ENCODE measurements around the gene ASAP2. TPM values are rescaled to one million over a fixed set of nuclear protein-coding genes. Genes with fewer than 3 reads are reported as not detected.

The ASAP2 gene
- total RNA-seq, 1 donor from 2014 or later, result 12.9 TPM

GRCh38 chr2:9344434-9344833, 137.8 kb downstream of the ASAP2 start:
- DNase-seq (ENCODE audit: missing footprints) (no peak), ATAC-seq (no peak)
- intact Hi-C loops (cut with DNase I), result no loop called here

- intact Hi-C loops (cut with DNase I), result no loop called here
- ATAC-seq (no peak), DNase-seq (ENCODE audit: missing footprints) (no peak)
Measured at GRCh38 chr2:9345343-9345742, 138.7 kb downstream of the ASAP2 start.

- ATAC-seq (no peak), DNase-seq (ENCODE audit: missing footprints) (peak; percentile 64)
- intact Hi-C loops (cut with DNase I), result no loop called here
Measured at GRCh38 chr2:9345997-9346396, 139.4 kb downstream of the ASAP2 start.

GRCh38 chr2:9346885-9347284, 140.3 kb downstream of the ASAP2 start:
- intact Hi-C loops (cut with DNase I), result no loop called here
- DNase-seq (ENCODE audit: missing footprints), result no peak

GRCh38 chr2:9347411-9347881, 140.8 kb downstream of the ASAP2 start:
- DNase-seq (ENCODE audit: missing footprints), result peak; percentile 80
- ATAC-seq, result peak; percentile 96
- intact Hi-C loops (cut with DNase I), result no loop called here

More at GRCh38 chr2:9346885-9347284, 140.3 kb downstream of the ASAP2 start:
- ATAC-seq, result no peak

- DNase-seq (ENCODE audit: missing footprints) (no peak), ATAC-seq (no peak)
- intact Hi-C loops (cut with DNase I), result no loop called here
Measured at GRCh38 chr2:9354318-9354717, 147.7 kb downstream of the ASAP2 start.

GRCh38 chr2:9355270-9355669, 148.7 kb downstream of the ASAP2 start:
- intact Hi-C loops (cut with DNase I), result no loop called here
- ATAC-seq, result no peak

GRCh38 chr2:9355716-9356115, 149.1 kb downstream of the ASAP2 start:
- intact Hi-C loops (cut with DNase I), result no loop called here
- ATAC-seq (no peak), DNase-seq (ENCODE audit: missing footprints) (no peak)

More at GRCh38 chr2:9355270-9355669, 148.7 kb downstream of the ASAP2 start:
- no peak for DNase-seq (ENCODE audit: missing footprints)

- DNase-seq (ENCODE audit: missing footprints), result no peak
- intact Hi-C loops (cut with DNase I), result no loop called here
- no peak for ATAC-seq
Measured at GRCh38 chr2:9356261-9356660, 149.6 kb downstream of the ASAP2 start.

- intact Hi-C loops (cut with DNase I), result no loop called here
- no peak for DNase-seq (ENCODE audit: missing footprints)
- no peak for ATAC-seq
Measured at GRCh38 chr2:9358846-9359245, 152.2 kb downstream of the ASAP2 start.

- no peak for DNase-seq (ENCODE audit: missing footprints)
- no peak for ATAC-seq
- intact Hi-C loops (cut with DNase I), result no loop called here
Measured at GRCh38 chr2:9359463-9359862, 152.9 kb downstream of the ASAP2 start.

GRCh38 chr2:9360110-9360509, 153.5 kb downstream of the ASAP2 start:
- ATAC-seq, result no peak
- intact Hi-C loops (cut with DNase I), result no loop called here
- DNase-seq (ENCODE audit: missing footprints), result no peak

- DNase-seq (ENCODE audit: missing footprints) (no peak), ATAC-seq (no peak)
- intact Hi-C loops (cut with DNase I), result no loop called here
Measured at GRCh38 chr2:9360701-9361100, 154.1 kb downstream of the ASAP2 start.

- intact Hi-C loops (cut with DNase I), result no loop called here
- DNase-seq (ENCODE audit: missing footprints) (no peak), ATAC-seq (no peak)
Measured at GRCh38 chr2:9364373-9364772, 157.8 kb downstream of the ASAP2 start.

GRCh38 chr2:9364791-9365497, 158.3 kb downstream of the ASAP2 start:
- DNase-seq (ENCODE audit: missing footprints), result no peak
- peak; percentile 40 for ATAC-seq
- intact Hi-C loops (cut with DNase I), result no loop called here

- intact Hi-C loops (cut with DNase I), result no loop called here
- DNase-seq (ENCODE audit: missing footprints) (no peak), ATAC-seq (peak; percentile 42)
Measured at GRCh38 chr2:9365498-9366019, 158.9 kb downstream of the ASAP2 start.

- intact Hi-C loops (cut with DNase I), result no loop called here
- DNase-seq (ENCODE audit: missing footprints) (no peak), ATAC-seq (no peak)
Measured at GRCh38 chr2:9366026-9366425, 159.4 kb downstream of the ASAP2 start.

GRCh38 chr2:9370746-9371145, 164.1 kb downstream of the ASAP2 start:
- DNase-seq (ENCODE audit: missing footprints) (no peak), ATAC-seq (no peak)
- intact Hi-C loops (cut with DNase I), result loop anchor here (10.0 kb wide), 1 partner anchor 226 kb away; no protein-coding TSS in a partner anchor

- no peak for ATAC-seq
- no peak for DNase-seq (ENCODE audit: missing footprints)
- intact Hi-C loops (cut with DNase I), result loop anchor here (10.0 kb wide), 1 partner anchor 228 kb away; no protein-coding TSS in a partner anchor
Measured at GRCh38 chr2:9373047-9373446, 166.4 kb downstream of the ASAP2 start.

- DNase-seq (ENCODE audit: missing footprints) (no peak), ATAC-seq (no peak)
- intact Hi-C loops (cut with DNase I), result loop anchor here (10.0 kb wide), 1 partner anchor 229 kb away; no protein-coding TSS in a partner anchor
Measured at GRCh38 chr2:9373476-9373875, 166.9 kb downstream of the ASAP2 start.
